ENCODE data around the gene SHISAL1.

Gene SHISAL1

GRCh38 chr22:44341431-44342346, 28.9 kb upstream of the SHISAL1 start:
- no peak for DNase-seq (ENCODE audit: insufficient read length)

DNA sequence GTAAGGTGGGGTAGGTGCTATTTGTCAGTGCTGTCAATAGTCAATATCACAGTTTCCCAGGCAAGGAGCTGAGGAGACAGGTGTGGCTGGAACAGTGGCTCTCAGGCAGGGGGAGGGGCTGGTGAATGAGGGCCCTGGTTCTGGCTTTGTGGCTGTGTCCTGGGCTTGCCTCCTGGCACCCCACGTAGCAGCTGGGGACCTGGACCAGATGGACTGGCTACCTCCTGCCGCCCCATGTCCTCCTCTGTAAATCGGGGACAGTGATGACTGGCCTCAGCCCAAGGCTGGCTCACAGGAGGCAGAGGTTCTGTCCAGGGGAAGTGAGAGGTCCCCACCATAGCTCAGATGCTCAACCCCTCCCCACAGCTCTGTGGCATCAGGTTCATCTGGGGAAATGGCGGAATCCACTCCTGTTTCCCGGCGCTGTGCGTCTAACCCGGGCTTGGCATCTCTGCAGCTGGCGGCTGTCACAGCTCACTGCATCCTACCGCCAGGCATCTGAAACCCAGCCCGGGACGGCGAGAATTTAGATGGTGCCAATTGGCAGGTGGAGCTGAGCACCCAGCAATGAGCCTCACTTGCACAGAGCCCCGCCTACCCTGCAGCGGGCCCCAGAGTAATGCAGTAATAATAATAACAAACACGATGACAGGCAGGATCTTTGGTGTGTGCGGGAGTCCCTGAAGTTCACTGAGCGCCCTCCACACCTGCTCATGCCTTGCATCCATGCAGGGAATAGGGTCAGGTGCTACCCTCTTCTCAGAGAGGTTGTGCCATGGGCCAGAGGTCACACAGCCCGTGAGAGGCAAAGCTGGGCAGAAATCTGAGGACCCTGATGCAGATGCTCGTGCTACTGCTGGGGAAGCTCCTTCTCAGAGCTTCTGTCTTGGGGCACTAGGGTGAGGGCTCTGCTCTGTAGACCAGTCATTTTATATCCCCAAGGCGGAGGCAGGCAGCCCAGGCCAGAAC, 27.8 kb upstream of the SHISAL1 start:
- DNase-seq (ENCODE audit: insufficient read length): no peak
- FAIRE-seq: no peak
- TF ChIP-seq POLR2A (IDR thresholded peaks at IDR 0.05; ENCODE audit: low read depth, low read length): no peak
- TF ChIP-seq TAF1 (IDR thresholded peaks at IDR 0.05; ENCODE audit: borderline replicate concordance, low read depth, low read length): no peak
- TF ChIP-seq POLR2AphosphoS5 (IDR thresholded peaks at IDR 0.05; ENCODE audit: low read depth, low read length): no peak

More at GRCh38 chr22:44341431-44342346, 28.9 kb upstream of the SHISAL1 start:
- TF ChIP-seq TAF1 (IDR thresholded peaks at IDR 0.05; ENCODE audit: borderline replicate concordance, low read depth, low read length) (no peak), POLR2AphosphoS5 (IDR thresholded peaks at IDR 0.05; ENCODE audit: low read depth, low read length) (no peak), POLR2A (IDR thresholded peaks at IDR 0.05; ENCODE audit: low read depth, low read length) (no peak)
- FAIRE-seq: no peak

DNA sequence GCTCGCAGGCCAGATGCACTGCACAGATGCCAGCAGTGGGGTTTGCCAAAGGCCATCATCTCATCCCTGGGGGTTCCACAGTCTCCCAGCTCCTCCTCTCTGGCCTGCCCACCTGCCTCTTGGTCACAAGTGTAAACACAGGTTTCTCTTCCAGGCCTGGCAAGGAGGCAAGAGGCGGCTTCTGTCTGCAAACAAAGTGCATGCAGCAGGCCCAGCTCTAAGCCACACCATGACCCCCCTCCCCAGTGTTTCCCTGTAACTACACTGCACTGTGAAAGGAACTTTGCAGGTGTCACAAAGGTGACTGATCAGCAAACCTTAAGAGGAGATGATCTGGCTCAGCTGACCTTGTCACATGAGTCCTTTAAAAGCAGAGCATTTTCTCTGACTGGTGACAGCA, 26.2 kb upstream of the SHISAL1 start:
- FAIRE-seq (no peak), DNase-seq (ENCODE audit: insufficient read length) (no peak)
- TF ChIP-seq TAF1 (IDR thresholded peaks at IDR 0.05; ENCODE audit: borderline replicate concordance, low read depth, low read length): no peak
- TF ChIP-seq POLR2AphosphoS5 (IDR thresholded peaks at IDR 0.05; ENCODE audit: low read depth, low read length): no peak
- TF ChIP-seq POLR2A (IDR thresholded peaks at IDR 0.05; ENCODE audit: low read depth, low read length): no peak

- TF ChIP-seq POLR2AphosphoS5 (IDR thresholded peaks at IDR 0.05; ENCODE audit: low read depth, low read length): no peak
- TF ChIP-seq TAF1 (IDR thresholded peaks at IDR 0.05; ENCODE audit: borderline replicate concordance, low read depth, low read length): no peak
- TF ChIP-seq POLR2A (IDR thresholded peaks at IDR 0.05; ENCODE audit: low read depth, low read length): no peak
- FAIRE-seq (no peak), DNase-seq (ENCODE audit: insufficient read length) (no peak)
These were observed 25.5 kb upstream of the SHISAL1 start for GRCh38 chr22:44338177-44338810.

- DNase-seq (ENCODE audit: insufficient read length): no peak
- TF ChIP-seq TAF1 (IDR thresholded peaks at IDR 0.05; ENCODE audit: borderline replicate concordance, low read depth, low read length): no peak
- TF ChIP-seq POLR2A (IDR thresholded peaks at IDR 0.05; ENCODE audit: low read depth, low read length): no peak
- TF ChIP-seq POLR2AphosphoS5 (IDR thresholded peaks at IDR 0.05; ENCODE audit: low read depth, low read length): no peak
- FAIRE-seq: no peak
These were observed 24.9 kb upstream of the SHISAL1 start for GRCh38 chr22:44337678-44338004.

GRCh38 chr22:44336962-44337677, 24.4 kb upstream of the SHISAL1 start:
- DNase-seq (ENCODE audit: insufficient read length) (no peak), FAIRE-seq (no peak)
- TF ChIP-seq TAF1 (IDR thresholded peaks at IDR 0.05; ENCODE audit: borderline replicate concordance, low read depth, low read length) (no peak), POLR2AphosphoS5 (IDR thresholded peaks at IDR 0.05; ENCODE audit: low read depth, low read length) (no peak), POLR2A (IDR thresholded peaks at IDR 0.05; ENCODE audit: low read depth, low read length) (no peak)

- TF ChIP-seq POLR2AphosphoS5 (IDR thresholded peaks at IDR 0.05; ENCODE audit: low read depth, low read length) (no peak), POLR2A (IDR thresholded peaks at IDR 0.05; ENCODE audit: low read depth, low read length) (no peak), TAF1 (IDR thresholded peaks at IDR 0.05; ENCODE audit: borderline replicate concordance, low read depth, low read length) (no peak)
- DNase-seq (ENCODE audit: insufficient read length) (no peak), FAIRE-seq (no peak)
These were observed 23.4 kb upstream of the SHISAL1 start for GRCh38 chr22:44335903-44336803.

DNA sequence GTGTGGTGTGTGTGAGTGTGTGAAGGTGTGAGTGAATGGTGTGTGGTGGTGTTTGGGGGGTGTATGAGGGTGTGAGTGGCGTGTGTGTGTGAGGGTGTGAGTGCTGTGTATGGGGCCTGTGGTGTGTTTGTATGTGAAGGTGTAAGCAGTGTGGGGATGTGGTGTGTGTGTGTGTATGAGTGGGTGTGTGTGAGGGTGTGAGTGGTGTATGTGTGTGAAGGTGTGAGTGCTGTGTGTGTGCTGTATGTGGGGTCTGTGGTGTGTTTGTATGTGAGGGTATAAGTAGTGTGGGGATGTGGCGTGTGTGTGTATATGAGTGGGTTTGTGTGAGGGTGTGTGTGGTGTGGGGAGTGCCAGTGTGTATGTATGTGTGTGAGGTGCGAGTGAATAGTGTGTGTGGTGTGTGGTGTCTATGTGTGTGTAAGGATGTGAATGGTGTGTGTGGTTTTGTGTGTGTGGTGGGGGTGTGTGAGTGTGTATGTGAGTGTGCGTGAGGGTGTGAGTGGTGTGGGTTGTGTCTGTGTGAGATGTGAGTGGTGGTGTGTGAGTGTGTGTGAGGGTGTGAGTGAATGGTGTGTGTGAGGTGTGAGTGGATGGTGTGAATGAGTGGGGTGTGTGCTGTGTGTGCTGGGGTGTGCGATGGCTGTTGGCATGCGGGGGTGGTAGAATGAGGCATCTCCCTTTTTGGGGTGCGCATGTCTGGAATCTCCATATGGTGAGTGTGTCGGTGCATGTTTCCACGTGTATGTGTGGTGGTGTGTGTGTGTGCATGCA, 22.5 kb upstream of the SHISAL1 start:
- no peak for FAIRE-seq

More for the DNA sequence above, 22.5 kb upstream of the SHISAL1 start:
- TF ChIP-seq POLR2AphosphoS5 (IDR thresholded peaks at IDR 0.05; ENCODE audit: low read depth, low read length) (no peak), TAF1 (IDR thresholded peaks at IDR 0.05; ENCODE audit: borderline replicate concordance, low read depth, low read length) (no peak), POLR2A (IDR thresholded peaks at IDR 0.05; ENCODE audit: low read depth, low read length) (no peak)
- no peak for DNase-seq (ENCODE audit: insufficient read length)
